GM12878 (cell line): ENCODE measurements around the gene NELFE. TPM values are rescaled to one million over a fixed set of nuclear protein-coding genes. Genes with fewer than 3 reads are reported as not detected.

ENCODE experiments used
- ATAC-seq: fragments of 200-7000 bp; cut with Tn5 transposase; 3 replicates; pipeline ENCODE4 v1.9.1; 2020; ENCODE audit warnings: mild to moderate bottlenecking, moderate library complexity
- BruUV-seq: library from RNA; stranded (reverse); fragments of 400-500 nt; replicated peaks from 2 replicates; lab custom pipeline; 2021; lab: Mats Ljungman, UMichigan
- CTCF ChIA-PET: fragments of 300-600 bp; sonication (Branson Sonifier 250); formaldehyde crosslinking; extraction: SDS; loops from one replicate; lab custom pipeline; 2021; ENCODE audit warnings: inconsistent platforms; lab: Yijun Ruan, JAX
- POLR2A ChIA-PET: fragments of 350-600 bp; formaldehyde crosslinking; extraction: SDS; loops from one replicate; lab custom pipeline; 2021; ENCODE audit warnings: inconsistent platforms; lab: Charles Lee
- RAD21 ChIA-PET: fragments of 300-600 bp; sonication (Branson Sonifier 250); formaldehyde crosslinking; loops from one replicate; lab custom pipeline; 2023; ENCODE audit warnings: antibody characterized with exemption; ENCODE audit not compliant: unreplicated experiment; lab: Charles Lee
- SMC1A ChIA-PET: fragments of 300-600 bp; sonication (Branson Sonifier 250); formaldehyde crosslinking; loops from one replicate; lab custom pipeline; 2023; ENCODE audit not compliant: unreplicated experiment, uncharacterized antibody; lab: Charles Lee
- DNase-seq: peaks from one replicate; pipeline ENCODE4 v3.0.0-alpha.2; 2011; ENCODE audit warnings: low read depth, low spot score
- FAIRE-seq: peaks from 3 replicates; lab custom pipeline; 2011; peaks lifted over from hg19 to GRCh38; lab: Jason Lieb, UNC
- H2AFZ ChIP-seq: 2 replicates; pipeline ENCODE4 v1.6.0; 2011; ENCODE audit warnings: low read depth, low read length, control low read depth; ENCODE audit not compliant: control insufficient read depth
- H3K27ac ChIP-seq: 2 replicates; pipeline ENCODE4 v1.5.1; 2011; ENCODE audit warnings: control low read depth; ENCODE audit not compliant: control insufficient read depth, insufficient read depth
- H3K27me3 ChIP-seq, 2 experiments: replicated peaks in 1 of 2; 2 replicates each; pipeline versions ENCODE4 v1.6.0 to v1.6.1; 2011; ENCODE audit warnings: low read length in 1 of 2; ENCODE audit not compliant: control insufficient read depth in 2 of 2, insufficient read depth in 2 of 2
- H3K36me3 ChIP-seq, 2 experiments: 2 replicates each; pipeline ENCODE4 v1.5.1; 2011; ENCODE audit warnings: low read length in 1 of 2; ENCODE audit not compliant: control insufficient read depth in 2 of 2, insufficient read depth in 2 of 2
- H3K4me1 ChIP-seq: 2 replicates; pipeline ENCODE4 v1.6.1; 2011; ENCODE audit warnings: mild to moderate bottlenecking, low read length, moderate library complexity, mixed read lengths; ENCODE audit not compliant: control insufficient read depth, insufficient read depth
- H3K4me2 ChIP-seq: 2 replicates; pipeline ENCODE4 v1.6.0; 2011; ENCODE audit warnings: control low read depth; ENCODE audit not compliant: control insufficient read depth, insufficient read depth
- H3K4me3 ChIP-seq: fragments of 200-600 bp; sonication (generic); 2 replicates; pipeline ENCODE4 v1.5.1; 2016
- H3K79me2 ChIP-seq: 2 replicates; pipeline ENCODE4 v1.6.0; 2011; ENCODE audit warnings: low read length; ENCODE audit not compliant: control insufficient read depth, insufficient read depth
- H3K9ac ChIP-seq: 2 replicates; pipeline ENCODE4 v1.8.0; 2011; ENCODE audit warnings: low read length, control low read depth, mixed read lengths; ENCODE audit not compliant: control insufficient read depth, insufficient read depth
- H3K9me3 ChIP-seq: replicated peaks from 3 replicates; pipeline ENCODE4 v1.5.1; 2011; ENCODE audit warnings: mild to moderate bottlenecking, low read length; ENCODE audit not compliant: control insufficient read depth, insufficient read depth
- H4K20me1 ChIP-seq: 2 replicates; pipeline ENCODE4 v1.6.0; 2011; ENCODE audit not compliant: control insufficient read depth, insufficient read depth
- IRF4 ChIP-seq: IDR thresholded peaks from 2 replicates; pipeline ENCODE4 v1.6.1; 2011; ENCODE audit warnings: low read depth, low read length
- KAT2A ChIP-seq: conservative IDR thresholded peaks from 2 replicates; pipeline ENCODE4 v1.6.1; 2011; ENCODE audit warnings: low read depth, low read length; ENCODE audit not compliant: control insufficient read depth
- POLR2A ChIP-seq: IDR thresholded peaks from 2 replicates; pipeline ENCODE4 v1.6.1; 2011; ENCODE audit warnings: low read depth, mild to moderate bottlenecking, low read length
- POU2F2 ChIP-seq: IDR thresholded peaks from 3 replicates; pipeline ENCODE4 v1.6.1; 2011; ENCODE audit warnings: low read depth, mild to moderate bottlenecking, low read length, borderline replicate concordance
- RB1 ChIP-seq: fragments of 450-650 bp; formaldehyde crosslinking; IDR thresholded peaks from 2 replicates; pipeline ENCODE4 v1.6.1; 2017; ENCODE audit warnings: mild to moderate bottlenecking, borderline replicate concordance
- SMAD1 ChIP-seq: fragments of 450-650 bp; IDR thresholded peaks from 2 replicates; pipeline ENCODE4 v1.6.1; 2018; ENCODE audit warnings: mild to moderate bottlenecking, low read depth; ENCODE audit not compliant: partially characterized antibody
- SUPT20H ChIP-seq: IDR thresholded peaks from 2 replicates; pipeline ENCODE4 v1.6.1; 2011; ENCODE audit warnings: low read depth, mild to moderate bottlenecking, low read length, moderate library complexity, borderline replicate concordance; ENCODE audit not compliant: control insufficient read depth
- USF1 ChIP-seq: IDR thresholded peaks from 2 replicates; pipeline ENCODE4 v1.6.1; 2011; ENCODE audit warnings: borderline replicate concordance, low read depth, mild to moderate bottlenecking, moderate library complexity, mixed read lengths, low read length; ENCODE audit not compliant: insufficient read depth; ENCODE audit errors: extremely low read length
- WGBS: methylation state at CpG from one replicate; pipeline ENCODE4 v1.1.6; 2016; ENCODE audit warnings: low lambda C conversion rate; ENCODE audit not compliant: insufficient replicate concordance, insufficient coverage; ENCODE audit errors: missing lambda C conversion rate; 5-methylcytosine and 5-hydroxymethylcytosine counted together
- in situ Hi-C: fragments of 300-500 bp; cut with MboI; formaldehyde crosslinking; loops from 9 replicates; pipeline ENCODE4 v1.14.3; 2018; ENCODE audit warnings: mixed read lengths
- intact Hi-C: fragments of 100-400 bp; cut with micrococcal nuclease; formaldehyde crosslinking; loops from one replicate; pipeline ENCODE4 v1.14.2; 2022; ENCODE audit not compliant: unreplicated experiment
- polyA plus RNA-seq, 11 experiments: library from polyadenylated mRNA; depleted of rRNA in 4 of 11; unstranded in 6 of 11; stranded (reverse) in 5 of 11; fragments of >200 nt; fragmentation: Nextera tagmentation in 4 of 11; fragmentation: Illumina TruSeq in 1 of 11; extraction: Ambion mirVana in 4 of 11; extraction: Trizol in 1 of 11; gene quantifications; 1 replicate in 1 of 11; 2 replicates in 10 of 11; pipeline versions ENCODE4 v1.2.1 to v1.2.3, GENCODE V29; 2011 to 2016; ENCODE audit warnings: inconsistent platforms in 2 of 11, missing spikeins in 2 of 11, low read depth in 1 of 11
- total RNA-seq, 4 experiments: library from RNA; depleted of rRNA in 3 of 4; stranded (reverse); fragments of >200 nt in 3 of 4; fragmentation: Illumina TruSeq in 1 of 4; extraction: Trizol in 1 of 4; gene quantifications; 2 replicates each; pipeline versions ENCODE4 v1.2.1 to v1.2.3, GENCODE V29; 2013 to 2021

Gene NELFE
- total and polyA plus RNA-seq, 10 of the 15 experiments (the other 5 are each of a cell fraction or from before 2014, with no cell fraction given) = 8.5 to 105 (median 59.7) TPM

- CTCF ChIA-PET = interaction anchor here (1.0 to 3.1 kb wide), 2 partner anchors 12 to 18 kb away, joined by 3 to 10 read pairs; partner anchors contain the start of genes NELFE and SKIC2
- in situ Hi-C loops = loop anchor here (10.0 kb wide), 1 partner anchor 64 kb away; the partner anchor contains the start of gene CYP21A2
- no peak for DNase-seq
These were observed 12.0 kb upstream of the NELFE start for GRCh38 chr6:31970604-31971271.

GRCh38 chr6:31969712-31970603, 11.2 kb upstream of the NELFE start:
- FAIRE-seq (no peak), DNase-seq (no peak), ATAC-seq (no peak)
- Histone ChIP-seq H3K4me1 (peaks cover 13% of the 10 kb centered on the region), H3K4me2 (peak overlapping the region; percentile 100; the same call in 1 of the 2 replicates), H3K9me3 (no peaks in the 10 kb centered on the region), H3K27ac (no peak overlapping the region), H3K36me3 (peaks cover 11 to 14% of the 10 kb centered on the region in 2 experiments; a peak in 3 of 4 replicates), H4K20me1 (no peaks in the 10 kb centered on the region), H3K79me2 (peaks cover 22% of the 10 kb centered on the region), H3K4me3 (peak overlapping the region; percentile 66; the same call in 1 of the 2 replicates), H2AFZ (no peak overlapping the region), H3K27me3 (no peaks in the 10 kb centered on the region), H3K9ac (no peak overlapping the region)
- ChIA-PET CTCF (interaction anchor here (0.9 to 3.1 kb wide), 3 partner anchors 11 to 17 kb away, joined by 3 to 10 read pairs (median 3); partner anchors contain the start of genes NELFE and SKIC2), POLR2A (interaction anchor here (0.8 kb wide), 1 partner anchor 11 kb away, joined by 3 read pairs; the partner anchor contains the start of gene SKIC2), SMC1A (interaction anchor here (1.4 kb wide), 1 partner anchor 10 kb away, joined by 5 read pairs; the partner anchor contains the start of genes NELFE and SKIC2), RAD21 (no interaction called here)
- WGBS = 87% methylated on average over 17 of the region's 17 CpGs
- no TSS peak for BruUV-seq
- in situ Hi-C loops (loop anchor here (10.0 kb wide), 1 partner anchor 65 kb away; the partner anchor contains the start of gene CYP21A2), intact Hi-C loops (no loop called here)
- TF ChIP-seq USF1 = no peak
- no peak for TF ChIP-seq SUPT20H
- no peak for TF ChIP-seq POU2F2
- TF ChIP-seq IRF4 = no peak
- TF ChIP-seq KAT2A = no peak
- TF ChIP-seq SMAD1 = no peak

More at GRCh38 chr6:31970604-31971271, 12.0 kb upstream of the NELFE start:
- TF ChIP-seq RB1 (no peak), POLR2A (peak; percentile 41)
- POLR2A ChIA-PET = interaction anchor here (0.5 to 4.3 kb wide), 3 partner anchors 12 to 183 kb away, joined by 3 to 48 read pairs (median 3); partner anchors contain the start of genes NELFE and SKIC2
- RAD21 ChIA-PET = interaction anchor here (1.9 kb wide), 1 partner anchor 12 kb away, joined by 11 read pairs; the partner anchor contains the start of genes NELFE and SKIC2
- Histone ChIP-seq H3K9ac (peak overlapping the region; percentile 90), H3K36me3 (peaks cover 11 to 13% of the 10 kb centered on the region in 2 experiments; a peak in 3 of 4 replicates), H3K79me2 (peaks cover 22% of the 10 kb centered on the region), H3K27me3 (no peaks in the 10 kb centered on the region), H3K9me3 (no peaks in the 10 kb centered on the region), H3K27ac (peak overlapping the region; percentile 99), H2AFZ (no peak overlapping the region), H3K4me1 (peaks cover 13% of the 10 kb centered on the region), H3K4me3 (peak overlapping the region; percentile 66), H4K20me1 (no peaks in the 10 kb centered on the region), H3K4me2 (peak overlapping the region; percentile 100)
- 83% methylated on average over 17 of the region's 18 CpGs for WGBS
- FAIRE-seq (no peak), ATAC-seq (no peak)
- intact Hi-C loops = no loop called here
- SMC1A ChIA-PET = interaction anchor here (1.4 to 1.8 kb wide), 2 partner anchors 11 to 12 kb away, joined by 5 to 17 read pairs; partner anchors contain the start of genes NELFE and SKIC2
- no TSS peak for BruUV-seq
